ENCODE measurements around the gene CDK17. TPM values are rescaled to one million over a fixed set of nuclear protein-coding genes. Genes with fewer than 3 reads are reported as not detected.
A peak's percentile ranks its signal among the peaks of the same experiment; 100 is the strongest.

The CDK17 gene
- total and polyA plus RNA-seq, 8 donors, result 32.1 to 67.9 (median 53.2) TPM

GRCh38 chr12:96241431-96241830, 158.8 kb downstream of the CDK17 start:
- intact Hi-C loops (cut with DNase I), result no loop called here
- DNase-seq, result no peak
- H3K4me3 ChIP-seq, result no peak overlapping the region
- H3K27ac ChIP-seq, result peak overlapping the region; percentile 64 to 65
- TF ChIP-seq, protein P1, sequence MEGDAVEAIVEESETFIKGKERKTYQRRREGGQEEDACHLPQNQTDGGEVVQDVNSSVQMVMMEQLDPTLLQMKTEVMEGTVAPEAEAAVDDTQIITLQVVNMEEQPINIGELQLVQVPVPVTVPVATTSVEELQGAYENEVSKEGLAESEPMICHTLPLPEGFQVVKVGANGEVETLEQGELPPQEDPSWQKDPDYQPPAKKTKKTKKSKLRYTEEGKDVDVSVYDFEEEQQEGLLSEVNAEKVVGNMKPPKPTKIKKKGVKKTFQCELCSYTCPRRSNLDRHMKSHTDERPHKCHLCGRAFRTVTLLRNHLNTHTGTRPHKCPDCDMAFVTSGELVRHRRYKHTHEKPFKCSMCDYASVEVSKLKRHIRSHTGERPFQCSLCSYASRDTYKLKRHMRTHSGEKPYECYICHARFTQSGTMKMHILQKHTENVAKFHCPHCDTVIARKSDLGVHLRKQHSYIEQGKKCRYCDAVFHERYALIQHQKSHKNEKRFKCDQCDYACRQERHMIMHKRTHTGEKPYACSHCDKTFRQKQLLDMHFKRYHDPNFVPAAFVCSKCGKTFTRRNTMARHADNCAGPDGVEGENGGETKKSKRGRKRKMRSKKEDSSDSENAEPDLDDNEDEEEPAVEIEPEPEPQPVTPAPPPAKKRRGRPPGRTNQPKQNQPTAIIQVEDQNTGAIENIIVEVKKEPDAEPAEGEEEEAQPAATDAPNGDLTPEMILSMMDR (IDR thresholded peaks at IDR 0.05), result no peak
- ATAC-seq, result no peak
- no peaks in the 10 kb centered on the region for H3K27me3 ChIP-seq
- H3K9me3 ChIP-seq, result no peaks in the 10 kb centered on the region
- peaks cover 0 to 20% of the 10 kb centered on the region in 2 donors for H3K36me3 ChIP-seq
- H3K4me1 ChIP-seq, result peaks cover 40 to 64% of the 10 kb centered on the region in 2 donors

GRCh38 chr12:96240656-96241055, 159.6 kb downstream of the CDK17 start:
- no peaks in the 10 kb centered on the region for H3K27me3 ChIP-seq
- intact Hi-C loops (cut with DNase I), result no loop called here
- ATAC-seq, result no peak
- H3K9me3 ChIP-seq, result no peaks in the 10 kb centered on the region
- TF ChIP-seq, protein P1 (IDR thresholded peaks at IDR 0.05), result no peak
- peak overlapping the region in 1 of 2 donors; percentile 45 for H3K27ac ChIP-seq
- H3K4me3 ChIP-seq, result no peak overlapping the region
- H3K36me3 ChIP-seq, result peaks cover 0 to 21% of the 10 kb centered on the region in 2 donors
- H3K4me1 ChIP-seq, result peaks cover 40 to 72% of the 10 kb centered on the region in 2 donors
- no peak for DNase-seq

- Histone ChIP-seq H3K27ac (peak overlapping the region; percentile 20 to 45), H3K27me3 (no peaks in the 10 kb centered on the region), H3K36me3 (peaks cover 0 to 16% of the 10 kb centered on the region in 2 donors), H3K4me1 (peaks cover 46 to 79% of the 10 kb centered on the region in 2 donors), H3K9me3 (no peaks in the 10 kb centered on the region), H3K4me3 (no peak overlapping the region)
- TF ChIP-seq, protein P1 (IDR thresholded peaks at IDR 0.05), result no peak
- peak in 2 of 4 donors; percentile 44 to 66 for DNase-seq
- ATAC-seq, result no peak
- intact Hi-C loops (cut with DNase I), result no loop called here
Observed at GRCh38 chr12:96239711-96240635, 160.3 kb downstream of the CDK17 start.

DNA sequence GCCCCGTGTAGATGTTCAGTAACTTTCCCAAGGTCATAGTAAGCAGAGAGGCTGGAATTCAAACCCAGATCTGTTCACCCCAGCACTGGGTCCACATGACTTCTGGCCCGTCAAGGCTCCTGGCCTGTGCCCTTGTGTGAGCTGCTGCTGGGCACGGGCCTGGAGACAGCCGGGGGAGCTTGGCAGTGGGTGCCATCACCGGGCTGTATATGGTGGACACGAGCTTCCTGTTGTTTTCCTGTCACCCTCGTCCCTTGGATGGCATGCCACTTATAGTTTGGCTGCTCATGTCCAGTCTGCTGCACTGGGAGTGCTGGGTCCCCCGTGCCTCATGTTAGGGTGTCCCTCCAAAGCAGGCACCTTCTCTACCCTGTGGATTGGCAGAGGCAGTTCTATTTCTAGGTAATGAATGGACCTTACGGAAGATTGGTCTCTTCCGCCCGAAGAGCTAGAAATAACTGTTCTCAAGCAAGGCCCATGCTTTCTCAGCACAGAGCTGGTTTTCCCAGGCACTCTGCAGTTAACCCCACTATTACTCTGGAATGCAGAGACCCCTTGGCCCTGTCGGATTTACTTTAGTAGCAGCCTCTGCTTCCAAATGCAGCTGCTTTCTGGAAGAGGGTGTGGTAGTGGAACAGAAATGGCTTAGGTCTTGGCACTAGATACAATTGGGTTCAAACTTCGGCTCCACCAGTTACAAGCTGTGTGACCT, 161.7 kb downstream of the CDK17 start:
- intact Hi-C loops (cut with DNase I), result no loop called here
- peak overlapping the region in 1 of 2 donors; percentile 68 for H3K27ac ChIP-seq
- H3K9me3 ChIP-seq, result no peaks in the 10 kb centered on the region
- H3K36me3 ChIP-seq, result peaks cover 0 to 16% of the 10 kb centered on the region in 2 donors
- H3K4me3 ChIP-seq, result no peak overlapping the region
- TF ChIP-seq, protein P1 (IDR thresholded peaks at IDR 0.05), result no peak
- DNase-seq (no peak), ATAC-seq (no peak)
- peaks cover 51 to 94% of the 10 kb centered on the region in 2 donors for H3K4me1 ChIP-seq
- no peaks in the 10 kb centered on the region for H3K27me3 ChIP-seq
